Measurements from ENCODE around the gene LRIG3. TPM values are rescaled to one million over a fixed set of nuclear protein-coding genes. Genes with fewer than 3 reads are reported as not detected.

LRIG3 gene
- polyA plus RNA-seq, 1 donor from 2014 or later: 0.22 TPM

- no peaks in the 10 kb centered on the region for H4K20me1 ChIP-seq (ENCODE audit: insufficient read depth)
- no peak overlapping the region for H3K4me2 ChIP-seq (ENCODE audit: low read length)
- H3K4me3 ChIP-seq (ENCODE audit: low read length): no peak overlapping the region
- no peaks in the 10 kb centered on the region for H3K9me2 ChIP-seq (ENCODE audit: insufficient read depth, low read length)
- H2AFZ ChIP-seq (ENCODE audit: low read depth, low read length): no peak overlapping the region
- H3F3A ChIP-seq (ENCODE audit: insufficient read depth, low read length, poor library complexity, severe bottlenecking): no peaks in the 10 kb centered on the region
- TF ChIP-seq SMC3 (conservative IDR thresholded peaks at IDR 0.05; ENCODE audit: poor library complexity) (no peak), POLR2AphosphoS5 (IDR thresholded peaks at IDR 0.05) (no peak), REST (IDR thresholded peaks at IDR 0.05; ENCODE audit: borderline replicate concordance) (no peak), MXI1 (conservative IDR thresholded peaks at IDR 0.05; ENCODE audit: poor library complexity, severe bottlenecking) (no peak), TAF1 (IDR thresholded peaks at IDR 0.05; ENCODE audit: low read depth) (no peak), EZH2 (IDR thresholded peaks at IDR 0.05; ENCODE audit: borderline replicate concordance, insufficient read depth, low read length, poor library complexity, severe bottlenecking) (no peak), RAD21 (conservative IDR thresholded peaks at IDR 0.05) (no peak), EP300 (conservative IDR thresholded peaks at IDR 0.05; ENCODE audit: poor library complexity, severe bottlenecking) (no peak), CTCF (IDR thresholded peaks at IDR 0.05; ENCODE audit: poor library complexity, severe bottlenecking) (no peak)
- H3K27me3 ChIP-seq (ENCODE audit: insufficient read depth, low read depth, low read length): no peaks in the 10 kb centered on the region
- H3K9ac ChIP-seq (ENCODE audit: low read length): no peak overlapping the region
- no peak overlapping the region for H3K27ac ChIP-seq (ENCODE audit: low read length)
- no peaks in the 10 kb centered on the region for H3K9me3 ChIP-seq (ENCODE audit: low read length)
- H3K36me3 ChIP-seq (ENCODE audit: insufficient read depth, low read length): no peaks in the 10 kb centered on the region
- no peaks in the 10 kb centered on the region for H3K79me2 ChIP-seq (replicated peaks; ENCODE audit: insufficient read depth, low read length)
Observed at GRCh38 chr12:58847901-58848600, 72.3 kb downstream of the LRIG3 start.

- H3K4me2 ChIP-seq (ENCODE audit: low read length): no peak overlapping the region
- no peak overlapping the region for H2AFZ ChIP-seq (ENCODE audit: low read depth, low read length)
- no peaks in the 10 kb centered on the region for H3K36me3 ChIP-seq (ENCODE audit: insufficient read depth, low read length)
- H3K9ac ChIP-seq (ENCODE audit: low read length): no peak overlapping the region
- no peaks in the 10 kb centered on the region for H3K9me3 ChIP-seq (ENCODE audit: low read length)
- no peaks in the 10 kb centered on the region for H4K20me1 ChIP-seq (ENCODE audit: insufficient read depth)
- no peak overlapping the region for H3K27ac ChIP-seq (ENCODE audit: low read length)
- no peak overlapping the region for H3K4me3 ChIP-seq (ENCODE audit: low read length)
- no peaks in the 10 kb centered on the region for H3F3A ChIP-seq (ENCODE audit: insufficient read depth, low read length, poor library complexity, severe bottlenecking)
- H3K27me3 ChIP-seq (ENCODE audit: insufficient read depth, low read depth, low read length): no peaks in the 10 kb centered on the region
- no peaks in the 10 kb centered on the region for H3K9me2 ChIP-seq (ENCODE audit: insufficient read depth, low read length)
- TF ChIP-seq CTCF (IDR thresholded peaks at IDR 0.05; ENCODE audit: poor library complexity, severe bottlenecking): no peak
- TF ChIP-seq TAF1 (IDR thresholded peaks at IDR 0.05; ENCODE audit: low read depth): no peak
- TF ChIP-seq EZH2 (IDR thresholded peaks at IDR 0.05; ENCODE audit: borderline replicate concordance, insufficient read depth, low read length, poor library complexity, severe bottlenecking): no peak
- no peak for TF ChIP-seq RAD21 (conservative IDR thresholded peaks at IDR 0.05)
- TF ChIP-seq MXI1 (conservative IDR thresholded peaks at IDR 0.05; ENCODE audit: poor library complexity, severe bottlenecking): no peak
- no peak for TF ChIP-seq POLR2AphosphoS5 (IDR thresholded peaks at IDR 0.05)
- TF ChIP-seq REST (IDR thresholded peaks at IDR 0.05; ENCODE audit: borderline replicate concordance): no peak
- no peak for TF ChIP-seq SMC3 (conservative IDR thresholded peaks at IDR 0.05; ENCODE audit: poor library complexity)
- TF ChIP-seq EP300 (conservative IDR thresholded peaks at IDR 0.05; ENCODE audit: poor library complexity, severe bottlenecking): no peak
- H3K79me2 ChIP-seq (replicated peaks; ENCODE audit: insufficient read depth, low read length): no peaks in the 10 kb centered on the region
Observed at GRCh38 chr12:58844161-58844560, 76.1 kb downstream of the LRIG3 start.
